Measurements from ENCODE around the gene NUBP2. TPM values are rescaled to one million over a fixed set of nuclear protein-coding genes. Genes with fewer than 3 reads are reported as not detected.

Gene NUBP2
- total and polyA plus RNA-seq, 2 experiments from 2014 or later: 79.4 to 175 TPM

GRCh38 chr16:1754204-1754603 is 28.6 kb upstream of the NUBP2 start:
- Histone ChIP-seq H3F3A (replicated peaks; ENCODE audit: low read depth) (no peaks in the 10 kb centered on the region), H3K27ac (ENCODE audit: low read depth) (no peak overlapping the region), H3K4me1 (ENCODE audit: insufficient read depth) (no peaks in the 10 kb centered on the region), H3K36me3 (ENCODE audit: insufficient read depth) (no peaks in the 10 kb centered on the region; the same call in 1 of the 2 replicates), H2AFZ (no peak overlapping the region), H4K20me1 (replicated peaks; ENCODE audit: insufficient read depth) (no peaks in the 10 kb centered on the region), H3K79me2 (replicated peaks; ENCODE audit: insufficient read depth) (no peaks in the 10 kb centered on the region), H3K27me3 (ENCODE audit: insufficient read depth) (no peaks in the 10 kb centered on the region), H3K9me2 (ENCODE audit: insufficient read depth) (no peaks in the 10 kb centered on the region), H3K4me3 (no peak overlapping the region), H3K4me2 (no peak overlapping the region)
- H3K27me3 Mint-ChIP-seq (ENCODE audit: insufficient read depth, low read depth, poor library complexity): peaks cover 12% of the 10 kb centered on the region
- no peak for ATAC-seq
- no peak for TF ChIP-seq CREB1 (CRISPR knock-in tag; IDR thresholded peaks at IDR 0.05; ENCODE audit: low read depth)
- TF ChIP-seq CTCF (conservative IDR thresholded peaks at IDR 0.05; ENCODE audit: low read depth in 2 of 2): no peak
- no peak for TF ChIP-seq JUNB (IDR thresholded peaks at IDR 0.05; ENCODE audit: unreplicated experiment)
- no peak for TF ChIP-seq NANOG (IDR thresholded peaks at IDR 0.05; ENCODE audit: borderline replicate concordance)
- no peak for TF ChIP-seq REST (IDR thresholded peaks at IDR 0.05; ENCODE audit: unreplicated experiment)
- TF ChIP-seq EZH2phosphoT487 (IDR thresholded peaks at IDR 0.05; ENCODE audit: unreplicated experiment): no peak
- TF ChIP-seq ZNF331 (CRISPR knock-in tag; IDR thresholded peaks at IDR 0.05; ENCODE audit: low read depth): no peak
- no peak for TF ChIP-seq ZNF462 (CRISPR knock-in tag; IDR thresholded peaks at IDR 0.05)
- no peak for TF ChIP-seq ETS1 (IDR thresholded peaks at IDR 0.05)
- no peak for TF ChIP-seq STAT1 (IDR thresholded peaks at IDR 0.05; ENCODE audit: unreplicated experiment)
- no peak for TF ChIP-seq ZNF114 (CRISPR knock-in tag; IDR thresholded peaks at IDR 0.05)
- TF ChIP-seq POLR2AphosphoS5 (IDR thresholded peaks at IDR 0.05; ENCODE audit: low read depth): no peak
- TF ChIP-seq EZH2 (IDR thresholded peaks at IDR 0.05; ENCODE audit: low read depth, unreplicated experiment): no peak
- DNase-seq (ENCODE audit: low spot score): no peak
- H3K9me3 Mint-ChIP-seq: no peaks in the 10 kb centered on the region; the same call in 2 of the 3 replicates
- H3K4me1 Mint-ChIP-seq: no peaks in the 10 kb centered on the region
- peaks cover 11% of the 10 kb centered on the region for H3K36me3 Mint-ChIP-seq (ENCODE audit: low read depth)
- H3K27ac Mint-ChIP-seq: no peak overlapping the region
- H3K4me3 Mint-ChIP-seq: no peak overlapping the region
